Activated CD4-positive, alpha-beta memory T cell treated with anti-CD3 and anti-CD28 coated beads for 36 hours (primary cell): Measurements from ENCODE around the gene SAFB. TPM values are rescaled to one million over a fixed set of nuclear protein-coding genes. Genes with fewer than 3 reads are reported as not detected.
A peak's percentile ranks its signal among the peaks of the same experiment; 100 is the strongest.

Experiments
- CTCF ChIA-PET: fragments of 350-600 bp; sonication (Branson Sonifier 250); formaldehyde crosslinking; loops from one replicate; lab custom pipeline; 2021; ENCODE audit warnings: antibody characterized with exemption, inconsistent platforms; lab: Charles Lee
- POLR2A ChIA-PET: fragments of 350-600 bp; sonication (Branson Sonifier 250); formaldehyde crosslinking; loops from one replicate; lab custom pipeline; 2021; ENCODE audit warnings: antibody characterized with exemption; lab: Charles Lee
- DNase-seq: peaks from one replicate; pipeline ENCODE4 v3.0.0-alpha.2; 2020
- H3K27ac Mint-ChIP-seq: one replicate; pipeline ENCODE4 v1.8.0; 2021; ENCODE audit warnings: mixed read lengths
- H3K27me3 Mint-ChIP-seq: one replicate; pipeline ENCODE4 v1.8.0; 2021; ENCODE audit warnings: mixed read lengths
- H3K36me3 Mint-ChIP-seq: one replicate; pipeline ENCODE4 v1.8.0; 2021; ENCODE audit warnings: mixed read lengths
- H3K4me1 Mint-ChIP-seq: one replicate; pipeline ENCODE4 v1.8.0; 2021; ENCODE audit warnings: low read depth, mixed read lengths
- H3K4me3 Mint-ChIP-seq: one replicate; pipeline ENCODE4 v1.8.0; 2021; ENCODE audit warnings: mild to moderate bottlenecking, mixed read lengths
- H3K9me3 Mint-ChIP-seq: one replicate; pipeline ENCODE4 v1.8.0; 2021; ENCODE audit warnings: mixed read lengths
- intact Hi-C: fragments of 100-400 bp; cut with micrococcal nuclease; formaldehyde crosslinking; loops from one replicate; pipeline ENCODE4 v1.15.1; 2023
- total RNA-seq, 2 experiments: library from RNA; stranded (reverse); gene quantifications; one replicate each; pipeline ENCODE4 v1.2.3, GENCODE V29; 2021

SAFB gene
- total RNA-seq, 2 experiments from 2014 or later: 103 to 113 TPM

DNA sequence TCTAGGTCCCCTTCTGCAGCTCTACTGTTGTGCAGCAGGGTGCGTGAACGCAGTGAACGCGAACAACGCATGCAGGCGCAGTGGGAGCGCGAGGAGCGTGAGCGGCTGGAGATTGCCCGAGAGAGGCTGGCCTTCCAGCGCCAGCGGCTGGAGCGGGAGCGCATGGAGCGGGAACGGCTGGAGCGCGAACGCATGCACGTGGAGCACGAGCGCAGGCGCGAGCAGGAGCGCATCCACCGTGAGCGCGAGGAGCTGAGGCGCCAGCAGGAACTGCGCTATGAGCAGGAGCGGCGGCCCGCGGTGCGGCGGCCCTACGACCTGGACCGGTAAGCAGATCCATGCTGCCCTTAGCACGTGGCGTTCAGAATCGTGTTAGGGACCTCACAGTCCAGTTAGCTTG is 38.6 kb downstream of the SAFB start:
- POLR2A ChIA-PET: no interaction called here
- CTCF ChIA-PET: no interaction called here

DNA sequence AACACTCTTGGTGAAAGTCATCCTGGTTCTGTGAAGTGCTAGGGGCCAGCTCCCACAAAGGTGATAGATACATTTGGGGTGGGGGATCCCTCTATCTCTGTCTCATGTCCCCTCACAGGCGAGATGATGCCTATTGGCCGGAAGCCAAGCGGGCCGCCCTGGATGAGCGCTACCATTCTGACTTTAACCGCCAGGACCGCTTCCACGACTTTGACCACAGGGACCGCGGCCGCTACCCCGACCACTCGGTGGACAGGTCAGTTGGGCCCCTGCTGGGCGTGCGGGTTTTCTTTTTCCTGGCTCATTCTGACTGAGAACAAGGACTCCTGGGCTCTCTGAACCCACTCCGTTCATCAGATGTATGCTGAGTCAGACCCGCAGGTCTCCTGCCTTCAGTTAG is 41.0 kb downstream of the SAFB start:
- H3K27ac Mint-ChIP-seq: no peak overlapping the region
- H3K27me3 Mint-ChIP-seq: no peaks in the 10 kb centered on the region
- POLR2A ChIA-PET: interaction anchor here (1.2 kb wide), 1 partner anchor 9 kb away, joined by 5 read pairs; no protein-coding TSS in a partner anchor
- no peak for DNase-seq
- intact Hi-C loops: no loop called here
- peaks cover 6% of the 10 kb centered on the region for H3K4me1 Mint-ChIP-seq
- peaks cover 50% of the 10 kb centered on the region for H3K36me3 Mint-ChIP-seq
- H3K9me3 Mint-ChIP-seq: no peaks in the 10 kb centered on the region
- CTCF ChIA-PET: no interaction called here
- H3K4me3 Mint-ChIP-seq: no peak overlapping the region

More for the DNA sequence above, 38.6 kb downstream of the SAFB start:
- intact Hi-C loops: no loop called here
- no peak for DNase-seq
- peaks cover 51% of the 10 kb centered on the region for H3K36me3 Mint-ChIP-seq
- H3K4me1 Mint-ChIP-seq: peaks cover 6% of the 10 kb centered on the region
- H3K27ac Mint-ChIP-seq: no peak overlapping the region
- no peak overlapping the region for H3K4me3 Mint-ChIP-seq
- no peaks in the 10 kb centered on the region for H3K9me3 Mint-ChIP-seq
- no peaks in the 10 kb centered on the region for H3K27me3 Mint-ChIP-seq

DNA sequence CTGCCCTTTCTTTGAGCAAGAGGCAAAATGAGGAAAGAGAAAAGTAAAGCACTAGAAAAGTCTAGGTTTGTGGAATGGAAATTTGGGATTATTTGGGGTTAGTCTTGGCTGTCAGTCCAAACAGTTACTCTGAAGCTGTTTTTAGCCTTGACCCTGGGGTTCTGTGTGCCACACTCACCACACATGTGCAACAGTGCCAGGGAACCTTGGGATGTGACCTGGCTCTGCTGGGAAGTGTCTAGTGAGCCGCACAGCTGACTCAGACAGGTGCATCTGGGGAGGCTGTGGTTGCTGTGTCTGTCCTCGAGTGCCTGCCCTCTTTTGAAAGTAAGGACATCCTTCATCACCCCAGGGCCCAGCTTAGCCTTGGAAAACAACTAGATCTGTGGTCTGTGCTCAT is 41.6 kb downstream of the SAFB start:
- ChIA-PET CTCF (interaction anchor here (1.0 kb wide), 1 partner anchor 25 kb away, joined by 4 read pairs; no protein-coding TSS in a partner anchor), POLR2A (interaction anchor here (1.2 kb wide), 1 partner anchor 10 kb away, joined by 5 read pairs; no protein-coding TSS in a partner anchor)
- Mint-ChIP-seq H3K4me3 (no peak overlapping the region), H3K36me3 (peaks cover 54% of the 10 kb centered on the region), H3K9me3 (no peaks in the 10 kb centered on the region), H3K4me1 (peaks cover 6% of the 10 kb centered on the region), H3K27ac (peak overlapping the region; percentile 51), H3K27me3 (no peaks in the 10 kb centered on the region)
- intact Hi-C loops: no loop called here
- DNase-seq: no peak

DNA sequence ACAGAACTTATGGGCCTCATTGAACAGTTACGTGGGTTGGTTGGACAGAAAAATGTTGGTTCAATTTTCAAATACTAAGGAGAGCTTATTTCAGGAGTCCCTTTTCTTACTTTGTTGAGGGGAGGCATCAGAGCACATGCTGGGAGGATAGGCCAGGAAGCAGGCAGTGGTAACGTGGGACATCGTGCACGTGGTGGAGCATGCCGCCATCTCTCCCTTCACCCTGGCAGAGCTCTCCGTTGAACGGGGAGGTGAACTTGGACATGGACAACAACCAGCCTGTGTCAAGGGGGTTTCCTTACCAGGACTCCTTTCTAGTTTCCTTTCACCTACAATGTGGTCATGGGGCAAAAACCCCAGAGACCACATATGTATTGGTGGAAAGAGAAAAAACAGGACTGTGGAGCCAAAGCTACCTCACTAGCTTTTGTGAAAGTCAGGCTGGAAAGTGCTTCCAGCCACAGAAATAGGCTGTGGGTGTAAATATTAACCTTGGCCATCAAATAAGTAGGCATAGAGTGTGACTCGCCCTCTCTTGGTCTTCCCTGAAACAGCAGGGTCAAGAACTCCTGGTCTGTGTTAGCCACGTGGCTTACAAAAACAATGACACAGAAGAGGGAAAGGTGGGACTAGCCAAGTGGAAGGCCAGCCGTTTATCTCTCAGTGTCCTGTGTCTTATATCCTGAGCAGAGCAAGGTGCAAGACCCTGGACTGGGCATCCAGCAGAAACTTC is 43.1 kb downstream of the SAFB start:
- no peak for DNase-seq
- ChIA-PET POLR2A (no interaction called here), CTCF (interaction anchor here (0.9 to 1.0 kb wide), 2 partner anchors 21 to 24 kb away, joined by 4 to 5 read pairs; no protein-coding TSS in a partner anchor)
- Mint-ChIP-seq H3K27ac (peak overlapping the region; percentile 75), H3K4me3 (no peak overlapping the region), H3K4me1 (peaks cover 6% of the 10 kb centered on the region), H3K27me3 (no peaks in the 10 kb centered on the region), H3K36me3 (peaks cover 49% of the 10 kb centered on the region), H3K9me3 (no peaks in the 10 kb centered on the region)
- intact Hi-C loops: no loop called here

DNA sequence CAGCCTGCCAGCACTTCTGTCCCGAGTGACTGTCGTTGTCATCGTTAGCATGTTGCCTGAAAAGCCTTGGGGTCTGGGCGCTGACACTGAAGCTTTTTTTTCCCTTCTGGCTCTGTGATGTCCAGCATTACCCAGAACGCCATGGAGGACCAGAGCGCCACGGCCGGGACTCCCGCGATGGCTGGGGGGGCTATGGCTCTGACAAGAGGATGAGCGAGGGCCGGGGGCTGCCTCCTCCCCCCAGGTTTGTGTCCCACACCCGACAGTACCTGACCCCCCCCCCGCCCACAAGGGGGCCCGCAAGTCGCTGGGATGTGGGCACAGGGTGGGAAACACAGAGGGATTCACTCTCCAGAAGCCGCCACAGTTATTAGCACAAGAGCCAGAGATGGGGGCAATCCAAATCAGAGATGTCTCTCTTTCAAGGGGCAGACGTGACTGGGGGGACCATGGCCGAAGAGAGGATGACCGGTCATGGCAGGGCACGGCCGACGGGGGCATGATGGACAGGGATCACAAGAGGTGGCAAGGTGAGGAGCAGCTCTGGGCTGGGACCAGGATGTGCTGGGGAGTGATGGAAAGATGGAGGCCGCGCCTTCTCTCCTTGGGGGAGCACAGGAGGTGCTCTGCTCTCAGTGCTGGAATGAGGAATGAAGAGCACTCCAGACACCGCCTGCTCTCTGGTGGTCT is 44.2 kb downstream of the SAFB start:
- H3K9me3 Mint-ChIP-seq: no peaks in the 10 kb centered on the region
- H3K4me1 Mint-ChIP-seq: peaks cover 6% of the 10 kb centered on the region
- H3K36me3 Mint-ChIP-seq: peaks cover 40% of the 10 kb centered on the region
- DNase-seq: no peak
- no peak overlapping the region for H3K27ac Mint-ChIP-seq
- intact Hi-C loops: no loop called here
- H3K4me3 Mint-ChIP-seq: no peak overlapping the region
- ChIA-PET CTCF (interaction anchor here (0.6 kb wide), 1 partner anchor 23 kb away, joined by 3 read pairs; no protein-coding TSS in a partner anchor), POLR2A (no interaction called here)
- H3K27me3 Mint-ChIP-seq: no peaks in the 10 kb centered on the region

DNA sequence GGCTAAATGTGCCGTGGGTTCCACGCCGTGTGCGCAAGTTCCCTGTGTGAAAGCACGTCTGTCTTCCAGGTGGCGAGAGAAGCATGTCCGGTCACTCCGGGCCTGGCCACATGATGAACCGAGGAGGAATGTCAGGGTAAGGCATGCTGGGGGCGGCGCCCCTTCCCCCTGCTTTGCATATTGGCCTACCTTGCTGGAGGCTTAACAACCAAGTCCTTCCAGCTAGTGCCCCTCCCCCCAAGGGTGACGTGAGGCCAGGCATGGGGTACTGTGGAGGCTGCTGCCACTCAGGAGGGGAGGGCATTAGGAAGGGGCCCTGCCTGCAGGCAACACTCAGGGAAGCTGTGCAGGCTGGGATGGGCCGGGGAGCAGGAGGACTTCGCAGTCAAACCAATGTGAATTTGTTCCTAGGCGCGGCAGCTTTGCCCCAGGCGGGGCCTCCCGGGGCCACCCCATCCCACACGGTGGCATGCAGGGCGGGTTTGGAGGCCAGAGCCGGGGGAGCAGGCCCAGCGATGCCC is 44.9 kb downstream of the SAFB start:
- intact Hi-C loops: no loop called here
- no peaks in the 10 kb centered on the region for H3K27me3 Mint-ChIP-seq
- peaks cover 38% of the 10 kb centered on the region for H3K36me3 Mint-ChIP-seq
- CTCF ChIA-PET: no interaction called here
- DNase-seq: no peak
- no peaks in the 10 kb centered on the region for H3K9me3 Mint-ChIP-seq
- no peak overlapping the region for H3K27ac Mint-ChIP-seq
- POLR2A ChIA-PET: no interaction called here
- peaks cover 6% of the 10 kb centered on the region for H3K4me1 Mint-ChIP-seq
- H3K4me3 Mint-ChIP-seq: no peak overlapping the region

DNA sequence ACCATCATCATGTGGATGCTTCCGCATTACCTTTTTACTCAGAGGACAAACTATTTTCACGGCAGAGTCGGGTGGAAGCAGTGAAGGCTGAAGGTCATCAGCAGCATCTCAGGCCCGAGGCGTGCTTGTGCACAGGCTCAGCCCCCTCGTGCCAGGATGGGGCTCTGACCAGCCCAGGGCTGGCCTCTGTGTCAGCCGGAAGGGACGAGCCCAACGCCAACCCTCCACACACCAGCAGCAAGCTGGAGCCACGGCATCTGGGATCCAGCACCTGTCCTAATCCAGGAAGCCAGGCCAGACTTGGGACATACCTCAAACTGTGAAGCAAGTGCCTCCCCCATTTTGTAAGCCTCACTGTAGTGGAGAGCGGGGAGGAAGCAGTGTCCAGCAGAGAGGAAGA is 46.3 kb downstream of the SAFB start:
- H3K36me3 Mint-ChIP-seq: peaks cover 37% of the 10 kb centered on the region
- H3K9me3 Mint-ChIP-seq: no peaks in the 10 kb centered on the region
- no peak overlapping the region for H3K4me3 Mint-ChIP-seq
- H3K4me1 Mint-ChIP-seq: peaks cover 6% of the 10 kb centered on the region
- ChIA-PET POLR2A (interaction anchor here (1.1 kb wide), 1 partner anchor 10 kb away, joined by 3 read pairs; no protein-coding TSS in a partner anchor), CTCF (no interaction called here)
- intact Hi-C loops: no loop called here
- DNase-seq: no peak
- no peaks in the 10 kb centered on the region for H3K27me3 Mint-ChIP-seq
- peak overlapping the region; percentile 8 for H3K27ac Mint-ChIP-seq

DNA sequence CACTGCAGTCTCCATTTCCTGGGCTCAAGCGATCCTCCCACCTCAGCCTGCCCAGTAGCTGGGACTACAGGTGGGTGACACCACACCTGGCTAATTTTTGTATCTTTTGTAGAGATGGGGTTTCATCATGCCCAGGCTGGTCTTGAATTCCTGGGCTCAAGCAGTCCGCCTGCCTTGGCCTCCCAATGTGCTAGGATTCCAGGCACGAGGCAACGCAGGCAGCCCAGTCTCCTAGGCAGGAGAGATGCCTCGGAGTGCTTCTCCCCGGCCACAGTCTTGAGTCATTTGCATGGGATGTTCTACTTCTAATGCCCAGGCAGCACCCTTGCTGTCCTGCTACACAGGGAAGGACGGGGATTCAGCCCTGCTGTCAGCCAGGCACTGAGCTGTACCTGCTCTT is 48.7 kb downstream of the SAFB start:
- no peaks in the 10 kb centered on the region for H3K27me3 Mint-ChIP-seq
- DNase-seq: no peak
- intact Hi-C loops: no loop called here
- H3K4me1 Mint-ChIP-seq: no peaks in the 10 kb centered on the region
- H3K27ac Mint-ChIP-seq: no peak overlapping the region
- CTCF ChIA-PET: no interaction called here
- H3K36me3 Mint-ChIP-seq: peaks cover 21% of the 10 kb centered on the region
- POLR2A ChIA-PET: interaction anchor here (1.0 kb wide), 1 partner anchor 8 kb away, joined by 3 read pairs; the partner anchor contains the start of gene MICOS13
- no peaks in the 10 kb centered on the region for H3K9me3 Mint-ChIP-seq
- no peak overlapping the region for H3K4me3 Mint-ChIP-seq

DNA sequence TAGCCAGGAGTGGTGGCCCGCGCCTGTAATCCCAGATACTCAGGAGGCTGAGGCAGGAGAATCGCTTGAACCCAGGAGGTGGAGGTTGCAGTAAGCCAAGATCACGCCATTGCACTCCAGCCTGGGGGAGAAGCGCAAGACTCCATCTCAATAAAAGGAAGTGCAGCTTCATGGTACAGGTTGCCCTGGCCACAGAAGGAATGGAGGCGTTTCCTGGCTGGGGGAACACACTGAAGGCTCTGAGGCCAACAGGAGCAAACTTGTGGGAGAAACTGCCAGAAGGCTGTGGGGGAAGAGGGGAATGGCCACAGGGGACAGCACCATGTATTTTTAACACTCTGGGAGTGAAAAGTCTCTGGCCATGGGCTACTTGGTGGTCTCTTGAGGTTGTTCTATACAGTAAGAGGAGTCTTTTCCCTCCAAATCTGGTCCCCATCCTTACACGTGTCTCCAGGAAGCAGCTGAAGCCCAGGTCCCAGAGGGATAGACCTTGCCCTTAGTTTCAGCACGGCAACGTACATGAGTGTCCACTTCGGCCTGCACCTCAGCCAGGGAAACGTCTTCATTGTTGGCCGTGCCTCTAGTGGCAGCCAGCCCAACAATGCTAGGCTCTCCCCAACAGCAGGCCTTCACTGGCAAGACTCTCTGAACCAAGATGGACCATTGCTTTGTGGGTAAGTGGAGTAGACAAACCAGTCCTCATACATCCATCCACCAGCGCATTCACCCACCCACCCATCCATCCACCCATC is 50.0 kb downstream of the SAFB start:
- CTCF ChIA-PET: no interaction called here
- intact Hi-C loops: no loop called here
- no peaks in the 10 kb centered on the region for H3K27me3 Mint-ChIP-seq
- DNase-seq: no peak
- no peak overlapping the region for H3K4me3 Mint-ChIP-seq
- no peak overlapping the region for H3K27ac Mint-ChIP-seq
- peaks cover 13% of the 10 kb centered on the region for H3K36me3 Mint-ChIP-seq
- H3K4me1 Mint-ChIP-seq: no peaks in the 10 kb centered on the region
- POLR2A ChIA-PET: no interaction called here
- no peaks in the 10 kb centered on the region for H3K9me3 Mint-ChIP-seq

DNA sequence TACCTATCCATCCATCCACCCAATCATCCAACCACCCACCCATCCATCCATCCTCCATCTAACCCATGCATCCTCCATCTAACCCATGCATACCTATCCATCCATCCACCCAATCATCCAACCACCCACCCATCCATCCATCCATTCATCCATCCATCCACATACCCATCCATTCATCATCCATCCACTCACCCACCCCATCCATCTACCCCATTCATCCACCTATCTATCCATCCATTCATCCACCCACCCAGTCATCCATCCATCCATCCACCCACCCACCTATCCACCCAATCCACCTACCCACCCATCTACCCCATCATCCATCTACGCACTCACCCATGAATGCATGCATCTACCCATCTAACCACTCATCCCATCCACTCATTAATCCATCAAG is 50.9 kb downstream of the SAFB start:
- no peaks in the 10 kb centered on the region for H3K9me3 Mint-ChIP-seq
- no peaks in the 10 kb centered on the region for H3K4me1 Mint-ChIP-seq
- no peak overlapping the region for H3K4me3 Mint-ChIP-seq
- POLR2A ChIA-PET: no interaction called here
- H3K27ac Mint-ChIP-seq: no peak overlapping the region
- H3K27me3 Mint-ChIP-seq: no peaks in the 10 kb centered on the region
- intact Hi-C loops: no loop called here
- CTCF ChIA-PET: no interaction called here
- no peak for DNase-seq
- peaks cover 11% of the 10 kb centered on the region for H3K36me3 Mint-ChIP-seq

DNA sequence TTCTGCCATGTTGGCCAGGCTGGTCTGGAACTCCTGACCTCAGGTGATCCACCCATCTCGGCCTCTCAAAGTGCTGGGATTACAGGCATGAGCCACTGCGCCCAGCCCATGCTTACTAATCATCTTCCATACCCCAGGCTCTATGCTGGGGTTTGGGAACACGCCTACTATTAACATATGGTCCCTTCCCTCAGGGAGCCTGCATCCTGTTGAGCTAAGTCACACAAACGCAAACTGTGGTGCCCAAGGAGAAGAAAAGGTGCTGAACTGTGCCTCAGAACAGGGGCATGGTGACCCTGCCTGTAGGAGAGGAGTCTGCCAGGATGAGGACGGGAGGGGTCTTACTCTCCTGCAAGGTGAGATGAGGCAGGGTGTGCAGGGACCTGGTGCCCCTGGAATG is 51.8 kb downstream of the SAFB start:
- Mint-ChIP-seq H3K36me3 (peaks cover 5% of the 10 kb centered on the region), H3K27ac (no peak overlapping the region), H3K4me3 (no peak overlapping the region), H3K4me1 (peaks cover 7% of the 10 kb centered on the region), H3K27me3 (no peaks in the 10 kb centered on the region), H3K9me3 (no peaks in the 10 kb centered on the region)
- ChIA-PET CTCF (interaction anchor here (1.7 kb wide), 1 partner anchor 13 kb away, joined by 6 read pairs; no protein-coding TSS in a partner anchor), POLR2A (no interaction called here)
- intact Hi-C loops: no loop called here
- DNase-seq: no peak
